ENCODE results near the gene INVS.

DNA sequence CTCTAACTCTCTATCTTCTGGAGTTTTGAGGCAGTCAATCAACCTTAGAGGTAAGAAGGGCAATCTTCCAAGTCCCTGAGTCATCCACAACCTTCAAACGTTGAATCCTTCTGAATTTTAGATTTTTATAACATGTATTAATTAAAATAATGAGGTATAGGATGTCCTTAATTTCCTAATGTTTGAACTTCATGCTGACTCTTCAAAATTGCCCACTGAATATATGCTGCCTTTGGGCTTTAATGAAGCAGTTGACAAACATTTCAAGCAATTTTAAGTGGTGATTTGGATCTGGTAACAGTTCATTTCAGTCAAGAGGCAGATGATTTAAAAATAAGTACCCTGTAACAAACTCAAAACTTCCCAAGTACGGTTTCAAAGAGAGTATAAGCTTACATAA, 26.2 kb upstream of the INVS start:
- TF ChIP-seq, protein P1, sequence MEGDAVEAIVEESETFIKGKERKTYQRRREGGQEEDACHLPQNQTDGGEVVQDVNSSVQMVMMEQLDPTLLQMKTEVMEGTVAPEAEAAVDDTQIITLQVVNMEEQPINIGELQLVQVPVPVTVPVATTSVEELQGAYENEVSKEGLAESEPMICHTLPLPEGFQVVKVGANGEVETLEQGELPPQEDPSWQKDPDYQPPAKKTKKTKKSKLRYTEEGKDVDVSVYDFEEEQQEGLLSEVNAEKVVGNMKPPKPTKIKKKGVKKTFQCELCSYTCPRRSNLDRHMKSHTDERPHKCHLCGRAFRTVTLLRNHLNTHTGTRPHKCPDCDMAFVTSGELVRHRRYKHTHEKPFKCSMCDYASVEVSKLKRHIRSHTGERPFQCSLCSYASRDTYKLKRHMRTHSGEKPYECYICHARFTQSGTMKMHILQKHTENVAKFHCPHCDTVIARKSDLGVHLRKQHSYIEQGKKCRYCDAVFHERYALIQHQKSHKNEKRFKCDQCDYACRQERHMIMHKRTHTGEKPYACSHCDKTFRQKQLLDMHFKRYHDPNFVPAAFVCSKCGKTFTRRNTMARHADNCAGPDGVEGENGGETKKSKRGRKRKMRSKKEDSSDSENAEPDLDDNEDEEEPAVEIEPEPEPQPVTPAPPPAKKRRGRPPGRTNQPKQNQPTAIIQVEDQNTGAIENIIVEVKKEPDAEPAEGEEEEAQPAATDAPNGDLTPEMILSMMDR (IDR thresholded peaks at IDR 0.05), result no peak
- TF ChIP-seq EP300 (IDR thresholded peaks at IDR 0.05; ENCODE audit: low read depth) (no peak), POLR2AphosphoS5 (IDR thresholded peaks at IDR 0.05) (no peak), POLR2A (IDR thresholded peaks at IDR 0.05) (no peak)
